Subcutaneous abdominal adipose tissue (tissue), 5 donors: ENCODE data around the gene INPP5D.

Source experiments
- H3K27ac ChIP-seq: one replicate; pipeline ENCODE4 v1.7.0; 2013; ENCODE audit warnings: low read depth, mild to moderate bottlenecking, inconsistent platforms, low read length, moderate library complexity
- H3K27me3 ChIP-seq, 5 donors: one replicate each; pipeline ENCODE4 v1.7.0; 2013; ENCODE audit warnings: low read length in 5 of 5, inconsistent platforms in 1 of 5; ENCODE audit not compliant: control insufficient read depth in 5 of 5, insufficient read depth in 4 of 5
- H3K36me3 ChIP-seq, 5 donors: one replicate each; pipeline ENCODE4 v1.7.0; 2013; ENCODE audit warnings: low read length in 5 of 5; ENCODE audit not compliant: control insufficient read depth in 5 of 5, insufficient read depth in 5 of 5
- H3K4me1 ChIP-seq, 5 donors: one replicate each; pipeline ENCODE4 v1.7.0; 2013; ENCODE audit warnings: low read length in 5 of 5, mild to moderate bottlenecking in 3 of 5, moderate library complexity in 1 of 5; ENCODE audit not compliant: control insufficient read depth in 5 of 5, insufficient read depth in 5 of 5
- H3K4me3 ChIP-seq, 5 donors: one replicate each; pipeline ENCODE4 v1.7.0; 2013; ENCODE audit warnings: low read length in 5 of 5, low read depth in 1 of 5
- H3K9ac ChIP-seq, 5 donors: one replicate each; pipeline ENCODE4 v1.7.0; 2013; ENCODE audit warnings: low read length in 5 of 5, mild to moderate bottlenecking in 4 of 5, moderate library complexity in 3 of 5
- H3K9me3 ChIP-seq, 5 donors: one replicate each; pipeline ENCODE4 v1.7.0; 2013; ENCODE audit warnings: low read length in 5 of 5; ENCODE audit not compliant: control insufficient read depth in 5 of 5
- donor health status: healthy.
- donor health status: healthy.
- donor health status: healthy.
- donor health status: healthy.
- donor health status: healthy.

INPP5D gene

DNA sequence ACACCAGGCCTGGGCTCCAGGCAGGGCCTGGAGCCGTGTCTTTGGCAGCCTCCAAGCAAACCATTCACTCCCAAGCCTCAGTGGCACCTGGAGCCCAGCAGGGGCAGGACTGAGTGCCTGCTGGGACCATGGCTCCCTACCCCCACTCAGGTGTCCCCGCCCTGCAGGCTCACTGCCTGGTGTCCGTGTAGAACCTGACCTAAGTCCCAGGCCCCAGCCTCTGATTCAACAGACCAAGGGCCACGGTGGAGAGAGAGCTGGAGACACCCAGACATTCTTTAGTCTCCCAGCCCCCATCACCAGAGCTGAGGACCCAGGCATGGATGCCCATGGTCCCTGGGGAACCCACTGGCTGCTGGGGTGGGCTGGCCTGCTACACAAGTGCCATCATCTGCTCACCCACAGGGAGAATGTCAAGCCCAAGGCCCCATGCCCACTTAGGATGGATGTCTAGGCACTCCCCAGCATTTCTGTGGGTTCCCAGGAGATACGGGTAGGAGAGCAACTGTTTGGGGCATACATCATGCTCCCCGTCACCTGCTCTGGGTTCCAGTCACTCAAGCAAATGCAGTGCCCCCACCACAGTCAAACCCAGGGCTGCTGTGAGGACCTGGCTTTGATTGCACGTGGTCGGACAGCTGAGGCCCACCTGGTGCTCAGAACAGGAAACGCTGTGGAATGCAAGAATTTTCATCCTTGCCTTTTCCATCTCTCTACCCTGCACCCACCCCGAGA is 148.4 kb downstream of the INPP5D start:
- H3K36me3 ChIP-seq = peaks cover 0 to 40% (median 11%) of the 10 kb centered on the region in 5 donors
- H3K9ac ChIP-seq = no peak overlapping the region
- peaks cover 0 to 41% (median 12%) of the 10 kb centered on the region in 5 donors for H3K4me1 ChIP-seq
- H3K9me3 ChIP-seq = peaks cover 0 to 6% (median 0%) of the 10 kb centered on the region in 5 donors
- H3K4me3 ChIP-seq = no peak overlapping the region
- H3K27ac ChIP-seq = no peak overlapping the region
- H3K27me3 ChIP-seq = peaks cover 0 to 3% (median 0%) of the 10 kb centered on the region in 5 donors

DNA sequence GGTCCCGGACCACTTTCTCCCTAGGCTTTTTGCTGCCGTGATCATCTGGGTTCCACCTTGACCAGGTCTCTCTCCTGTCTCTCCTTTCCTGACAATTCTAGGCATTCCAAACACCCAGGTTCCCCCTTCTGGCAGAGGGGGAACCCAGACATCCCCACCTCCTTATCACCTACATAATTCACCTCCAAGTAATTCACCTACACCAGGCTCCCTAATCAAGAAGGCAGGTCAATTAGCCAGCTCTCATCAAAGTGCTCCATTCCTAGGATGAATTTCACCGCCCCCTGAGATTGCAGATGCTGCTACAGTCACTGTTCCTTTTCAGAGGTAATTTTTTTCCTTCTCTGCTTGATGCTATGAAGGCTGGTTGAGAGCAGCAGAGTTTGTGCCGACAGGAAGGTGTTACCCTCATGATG is 149.0 kb downstream of the INPP5D start:
- H3K36me3 ChIP-seq = peaks cover 0 to 35% (median 9%) of the 10 kb centered on the region in 5 donors
- H3K27ac ChIP-seq = no peak overlapping the region
- peaks cover 0 to 3% (median 0%) of the 10 kb centered on the region in 5 donors for H3K27me3 ChIP-seq

DNA sequence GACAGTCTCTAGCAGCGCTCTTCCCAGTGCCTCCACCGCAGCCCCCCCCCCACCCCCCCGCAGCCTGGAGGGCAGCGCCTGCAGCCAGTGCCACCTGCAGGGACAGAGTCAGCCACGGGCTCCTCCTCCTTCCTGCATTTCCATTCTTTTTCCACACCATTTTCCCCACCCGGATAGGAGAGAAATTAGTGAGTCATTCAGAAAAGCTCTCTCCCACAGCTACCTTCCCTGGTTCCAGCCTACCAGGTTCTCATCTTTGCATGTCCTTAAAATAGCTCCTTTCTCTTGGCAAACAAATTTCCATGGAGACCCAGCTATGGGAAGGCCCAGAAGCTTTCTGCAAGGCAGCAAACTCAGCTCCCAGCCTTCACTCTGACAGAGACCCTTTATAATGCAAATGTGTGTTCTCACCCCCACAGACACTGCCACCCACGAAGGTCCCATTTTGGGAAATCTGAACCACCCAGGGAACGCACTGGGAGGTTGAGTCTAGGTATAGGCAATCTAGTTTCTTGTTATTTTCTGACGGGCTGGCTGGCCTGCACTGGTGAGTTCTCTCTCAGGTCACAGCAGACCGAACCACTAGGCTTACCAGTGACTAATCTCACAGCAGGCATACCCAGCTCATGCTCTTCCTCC is 149.5 kb downstream of the INPP5D start:
- peaks cover 0 to 3% (median 0%) of the 10 kb centered on the region in 5 donors for H3K27me3 ChIP-seq
- H3K9me3 ChIP-seq = no peaks in the 10 kb centered on the region
- H3K4me3 ChIP-seq = no peak overlapping the region
- H3K36me3 ChIP-seq = peaks cover 0 to 29% (median 5%) of the 10 kb centered on the region in 5 donors
- no peak overlapping the region for H3K27ac ChIP-seq
- no peak overlapping the region for H3K9ac ChIP-seq
- peaks cover 0 to 41% (median 12%) of the 10 kb centered on the region in 5 donors for H3K4me1 ChIP-seq

More for the DNA sequence above, 149.0 kb downstream of the INPP5D start:
- no peak overlapping the region for H3K9ac ChIP-seq
- H3K9me3 ChIP-seq = no peaks in the 10 kb centered on the region
- peaks cover 0 to 41% (median 12%) of the 10 kb centered on the region in 5 donors for H3K4me1 ChIP-seq
- no peak overlapping the region for H3K4me3 ChIP-seq

DNA sequence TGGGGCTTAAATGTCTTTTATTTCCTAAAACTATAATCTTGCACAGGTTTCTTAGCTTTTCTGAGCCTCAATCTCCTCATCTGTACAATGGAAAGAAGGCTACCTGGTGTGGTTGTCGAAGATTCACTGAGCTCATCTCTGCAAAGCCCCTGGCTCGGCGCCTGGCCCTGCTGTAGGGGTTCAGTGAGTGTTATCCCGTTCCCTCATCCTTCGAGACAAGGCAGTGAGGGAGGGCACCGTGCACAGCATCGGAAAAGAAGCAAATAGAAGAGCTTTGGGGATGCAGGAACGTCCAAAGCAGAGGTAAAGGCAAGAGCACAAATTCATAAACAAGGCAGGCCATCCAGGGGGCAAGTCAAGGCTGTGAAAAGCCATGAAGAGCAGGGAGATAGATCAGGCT is 150.1 kb downstream of the INPP5D start:
- H3K27me3 ChIP-seq = peaks cover 0 to 3% (median 0%) of the 10 kb centered on the region in 5 donors
- peaks cover 0 to 41% (median 12%) of the 10 kb centered on the region in 5 donors for H3K4me1 ChIP-seq
- H3K9ac ChIP-seq = no peak overlapping the region
- H3K9me3 ChIP-seq = no peaks in the 10 kb centered on the region
- H3K36me3 ChIP-seq = peaks cover 0 to 27% (median 3%) of the 10 kb centered on the region in 5 donors
- no peak overlapping the region for H3K4me3 ChIP-seq
- H3K27ac ChIP-seq = no peak overlapping the region

DNA sequence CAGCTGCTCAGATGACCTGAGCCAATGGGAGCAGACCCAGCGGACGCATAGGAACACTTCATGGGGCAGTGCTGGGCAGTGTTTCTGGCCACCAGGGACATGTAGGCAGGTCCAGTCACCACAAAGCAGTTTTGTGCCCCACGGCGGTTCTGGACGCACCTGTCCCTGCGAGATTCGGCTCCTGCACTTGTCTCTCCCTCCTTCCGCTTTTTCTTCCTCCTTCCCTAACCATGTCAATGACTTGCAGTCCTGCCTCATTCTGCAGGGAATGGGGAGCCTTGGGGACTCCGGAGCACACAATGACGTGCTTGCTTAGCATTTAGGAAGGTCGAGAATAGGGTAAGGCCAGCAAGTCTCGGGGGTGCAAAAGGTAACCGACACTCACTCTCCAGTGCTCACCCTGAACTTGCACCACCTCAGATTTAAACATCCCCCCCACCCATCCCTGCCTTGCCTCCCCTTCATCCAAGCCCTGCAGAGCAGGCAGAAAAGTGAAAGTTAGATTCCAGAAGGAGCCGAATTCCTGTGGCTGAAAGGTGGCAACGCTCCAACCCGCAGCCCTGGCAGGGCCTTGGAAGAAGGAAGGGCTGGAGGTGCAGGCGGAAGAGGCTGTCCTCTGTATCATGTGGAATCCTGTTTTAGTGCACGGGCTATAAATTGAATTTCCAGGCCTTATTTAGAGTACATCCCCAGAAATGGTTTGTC is 150.9 kb downstream of the INPP5D start:
- Histone ChIP-seq H3K4me1 (peaks cover 0 to 41% (median 12%) of the 10 kb centered on the region in 5 donors), H3K27ac (no peak overlapping the region), H3K9me3 (no peaks in the 10 kb centered on the region), H3K36me3 (peaks cover 0 to 27% (median 3%) of the 10 kb centered on the region in 5 donors), H3K27me3 (peaks cover 0 to 3% (median 0%) of the 10 kb centered on the region in 5 donors), H3K9ac (no peak overlapping the region), H3K4me3 (peak overlapping the region; percentile 6 to 57 (median 50))

DNA sequence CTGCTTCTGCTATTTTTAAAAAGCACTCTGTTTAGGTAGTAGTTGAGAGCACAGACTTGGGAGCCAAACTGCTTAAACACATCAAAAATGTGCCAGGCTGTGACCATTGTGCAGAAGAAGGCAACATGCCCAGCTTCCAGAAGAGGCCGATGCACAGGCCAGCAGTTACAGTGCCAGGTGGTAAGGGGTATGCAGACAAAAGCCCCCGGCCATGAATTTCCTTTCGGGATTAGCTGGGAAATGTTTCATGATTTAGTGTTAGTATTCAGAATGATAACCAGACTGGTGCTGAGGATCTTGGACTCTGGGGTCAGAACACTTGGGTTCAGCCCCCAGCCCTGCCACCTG is 151.4 kb downstream of the INPP5D start:
- no peak overlapping the region for H3K9ac ChIP-seq
- peaks cover 0 to 41% (median 12%) of the 10 kb centered on the region in 5 donors for H3K4me1 ChIP-seq
- no peak overlapping the region for H3K27ac ChIP-seq
- H3K9me3 ChIP-seq = no peaks in the 10 kb centered on the region
- peaks cover 0 to 25% (median 1%) of the 10 kb centered on the region in 5 donors for H3K36me3 ChIP-seq
- H3K27me3 ChIP-seq = peaks cover 0 to 3% (median 0%) of the 10 kb centered on the region in 5 donors
- peak overlapping the region in 4 of 5 donors; percentile 6 to 57 (median 53) for H3K4me3 ChIP-seq

DNA sequence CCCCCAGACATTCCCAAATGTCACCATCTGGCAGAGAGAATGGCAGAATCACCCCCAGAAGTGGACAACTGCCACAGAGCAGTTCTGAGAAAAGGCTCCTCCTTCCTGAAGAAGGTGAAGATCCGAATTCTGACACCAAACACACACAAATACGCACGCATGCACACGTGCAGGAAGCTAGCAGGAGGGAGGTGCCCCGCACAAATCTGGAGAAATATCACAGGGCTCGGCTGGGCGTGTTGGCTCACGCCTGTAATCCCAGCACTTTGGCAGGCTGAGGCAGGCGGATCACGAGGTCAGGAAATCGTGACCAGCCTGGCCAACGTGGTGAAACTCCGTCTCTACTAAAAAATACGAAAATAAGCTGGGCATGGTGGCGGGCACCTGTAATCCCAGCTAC is 152.9 kb downstream of the INPP5D start:
- Histone ChIP-seq H3K27me3 (peaks cover 0 to 3% (median 0%) of the 10 kb centered on the region in 5 donors), H3K9ac (no peak overlapping the region), H3K27ac (no peak overlapping the region), H3K36me3 (peaks cover 0 to 11% (median 0%) of the 10 kb centered on the region in 5 donors), H3K4me3 (no peak overlapping the region), H3K4me1 (peaks cover 0 to 32% (median 12%) of the 10 kb centered on the region in 5 donors), H3K9me3 (no peaks in the 10 kb centered on the region)

DNA sequence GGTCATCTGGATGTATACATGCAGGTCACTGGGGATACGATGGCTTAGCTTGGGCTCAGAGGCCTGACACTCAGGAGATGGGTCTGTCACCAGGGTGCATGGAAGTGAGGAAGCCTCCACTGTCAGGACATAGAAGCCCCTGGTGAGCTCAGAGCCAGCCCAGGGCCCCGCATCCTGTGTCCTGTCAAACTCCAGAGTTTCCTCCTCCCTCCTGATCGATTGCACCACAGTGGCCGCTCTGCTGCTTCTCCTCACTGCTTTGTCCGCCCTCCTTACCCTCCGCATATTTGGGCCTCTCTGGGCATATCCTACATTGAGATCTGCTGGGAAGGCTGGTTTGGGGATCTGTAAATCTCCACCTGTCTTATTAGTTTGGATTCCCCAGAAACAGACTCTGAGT is 153.8 kb downstream of the INPP5D start:
- no peak overlapping the region for H3K4me3 ChIP-seq
- H3K9ac ChIP-seq = no peak overlapping the region
- H3K27ac ChIP-seq = no peak overlapping the region
- H3K27me3 ChIP-seq = peaks cover 0 to 3% (median 0%) of the 10 kb centered on the region in 5 donors
- H3K4me1 ChIP-seq = peaks cover 0 to 23% (median 12%) of the 10 kb centered on the region in 5 donors
- no peaks in the 10 kb centered on the region for H3K9me3 ChIP-seq
- peaks cover 0 to 6% (median 0%) of the 10 kb centered on the region in 5 donors for H3K36me3 ChIP-seq

DNA sequence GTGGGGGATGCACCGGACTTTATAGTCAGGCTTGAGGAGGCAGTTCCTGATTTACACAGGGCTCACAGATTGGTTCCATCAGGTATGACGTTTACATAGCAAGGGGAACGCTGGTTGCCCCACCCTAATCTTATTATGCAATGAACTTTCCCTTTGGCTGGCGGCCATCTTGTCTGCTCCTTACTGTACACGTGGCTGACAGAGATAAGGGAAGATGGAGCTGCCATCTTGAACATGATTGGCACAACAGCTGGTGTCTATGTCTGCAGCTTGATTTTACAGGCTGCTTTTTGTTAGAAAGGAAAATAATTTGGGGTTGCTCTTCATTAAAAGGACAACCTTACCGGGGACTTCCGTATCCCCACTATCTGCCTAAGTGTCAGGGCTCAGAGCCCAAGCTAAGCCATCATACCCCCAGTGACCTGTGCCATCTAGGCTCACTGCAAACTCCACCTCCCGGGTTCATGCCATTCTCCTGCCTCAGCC is 157.8 kb downstream of the INPP5D start:
- no peaks in the 10 kb centered on the region for H3K4me1 ChIP-seq
- no peaks in the 10 kb centered on the region for H3K36me3 ChIP-seq
- H3K27me3 ChIP-seq = no peaks in the 10 kb centered on the region
- H3K9me3 ChIP-seq = no peaks in the 10 kb centered on the region
- no peak overlapping the region for H3K4me3 ChIP-seq
- H3K9ac ChIP-seq = no peak overlapping the region
- H3K27ac ChIP-seq = no peak overlapping the region
